Measurements from ENCODE around the gene PROP1. TPM values are rescaled to one million over a fixed set of nuclear protein-coding genes. Genes with fewer than 3 reads are reported as not detected.
"Not testable (repeated sequence)": the region's sequence is repeated elsewhere in the genome, so short reads cannot be mapped to it uniquely, and the experiment has no call there.

Gene PROP1
- total RNA-seq (not detected), polyA plus RNA-seq (not detected)
- long read RNA-seq, donor 1: 0 reads
- long read RNA-seq, donor 2: 0 reads
- long read RNA-seq, donor 3: 0 reads
- long read RNA-seq, donor 4: 0 reads
- long read RNA-seq, donor 5: 0 reads
- long read RNA-seq, donor 6: 0 reads
- long read RNA-seq, donor 7: 0 reads
- long read RNA-seq, donor 8: 0 reads
- long read RNA-seq, donor 9: 0 reads
- long read RNA-seq, donor 10: 0 reads

DNA sequence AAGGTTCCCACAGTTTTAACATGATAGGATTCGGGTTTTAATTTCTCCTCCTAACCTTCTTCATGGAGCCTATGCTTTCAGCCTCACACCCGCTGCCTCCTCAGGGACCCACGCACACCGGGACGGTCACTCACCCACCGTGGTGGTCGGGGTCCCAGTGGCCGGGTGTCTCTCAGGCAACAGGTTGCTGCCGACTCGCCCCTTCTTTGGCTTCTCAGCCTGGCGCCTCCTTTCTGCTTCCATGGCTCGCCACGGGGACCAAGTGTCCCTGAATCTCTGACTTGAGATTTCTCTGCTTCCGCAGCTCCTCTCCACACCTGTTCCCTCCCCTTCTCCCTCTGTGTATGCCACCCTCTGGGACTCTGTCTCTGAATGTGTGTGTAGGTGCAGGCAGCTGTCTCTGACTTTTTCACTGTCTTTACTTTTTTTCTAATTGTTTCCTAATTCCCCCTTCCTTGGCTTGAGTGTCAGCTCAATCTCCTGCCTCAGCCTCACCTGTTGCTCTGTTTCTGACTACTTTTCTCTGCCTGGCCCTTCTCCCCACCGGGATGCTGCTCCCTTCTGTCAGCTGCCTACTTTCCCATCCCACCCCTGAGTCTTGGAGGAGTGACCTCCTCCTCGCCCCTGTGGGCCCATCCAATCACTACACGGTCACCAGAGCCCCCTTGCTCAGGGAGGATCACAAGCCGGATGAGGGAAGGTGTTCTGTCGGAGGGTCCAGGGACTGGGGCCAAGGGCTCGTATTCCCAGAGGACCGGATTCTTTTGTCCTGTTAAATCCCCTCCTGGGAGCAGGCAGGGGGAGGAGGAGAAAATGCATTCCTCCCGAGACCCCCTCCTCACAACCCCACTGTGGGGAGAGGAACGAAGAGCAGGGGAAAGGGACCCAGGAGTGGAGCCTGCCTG lies at the start of gene PROP1:
TSS of gene PROP1 (minus strand) at position 552 of the 905 bp plus-strand sequence. CDS start at position 243, 309 bp downstream.
- Histone ChIP-seq H3K4me1 (replicated peaks in 1 of 2) (no peaks in the 10 kb centered on the region), H3K27ac (no peak within 1 kb of the TSS), H3K36me3 (replicated peaks in 1 of 2) (no peaks in the 10 kb centered on the region), H3K27me3 (peaks cover 3% of the 10 kb centered on the region), H3K9me3 (replicated peaks in 1 of 3) (no peaks in the 10 kb centered on the region), H3K4me3 (no peak within 1 kb of the TSS)
- no peak for DNase-seq
- intact Hi-C loops (cut with DNase I): no loop called here
- WGBS, 4 donors: 42 to 47% (median 45%) methylated on average over 23 of the region's 23 CpGs
- TF ChIP-seq, protein P1, sequence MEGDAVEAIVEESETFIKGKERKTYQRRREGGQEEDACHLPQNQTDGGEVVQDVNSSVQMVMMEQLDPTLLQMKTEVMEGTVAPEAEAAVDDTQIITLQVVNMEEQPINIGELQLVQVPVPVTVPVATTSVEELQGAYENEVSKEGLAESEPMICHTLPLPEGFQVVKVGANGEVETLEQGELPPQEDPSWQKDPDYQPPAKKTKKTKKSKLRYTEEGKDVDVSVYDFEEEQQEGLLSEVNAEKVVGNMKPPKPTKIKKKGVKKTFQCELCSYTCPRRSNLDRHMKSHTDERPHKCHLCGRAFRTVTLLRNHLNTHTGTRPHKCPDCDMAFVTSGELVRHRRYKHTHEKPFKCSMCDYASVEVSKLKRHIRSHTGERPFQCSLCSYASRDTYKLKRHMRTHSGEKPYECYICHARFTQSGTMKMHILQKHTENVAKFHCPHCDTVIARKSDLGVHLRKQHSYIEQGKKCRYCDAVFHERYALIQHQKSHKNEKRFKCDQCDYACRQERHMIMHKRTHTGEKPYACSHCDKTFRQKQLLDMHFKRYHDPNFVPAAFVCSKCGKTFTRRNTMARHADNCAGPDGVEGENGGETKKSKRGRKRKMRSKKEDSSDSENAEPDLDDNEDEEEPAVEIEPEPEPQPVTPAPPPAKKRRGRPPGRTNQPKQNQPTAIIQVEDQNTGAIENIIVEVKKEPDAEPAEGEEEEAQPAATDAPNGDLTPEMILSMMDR (IDR thresholded peaks at IDR 0.05): no peak
- no peak for TF ChIP-seq POLR2A (IDR thresholded peaks at IDR 0.05)

- 87 to 95% methylated on average over 5 to 6 of the region's 11 CpGs; no CpG with 5 or more reads in 2 of the 4 donors for WGBS, 4 donors
These were observed 23.5 kb upstream of the PROP1 start for GRCh38 chr5:178019379-178020030.

GRCh38 chr5:178012758-178013157 lies 16.7 kb upstream of the PROP1 start:
- H3K27ac ChIP-seq; H3K4me3 ChIP-seq; H3K4me1 ChIP-seq (replicated peaks in 1 of 2); H3K36me3 ChIP-seq (replicated peaks in 1 of 2); H3K9me3 ChIP-seq (replicated peaks in 1 of 3); intact Hi-C loops (cut with DNase I); DNase-seq; H3K27me3 ChIP-seq: not testable (repeated sequence)
- WGBS, 4 donors: 57 to 74% (median 64%) methylated on average over 2 of the region's 2 CpGs

More at GRCh38 chr5:178019379-178020030, 23.5 kb upstream of the PROP1 start:
- H3K9me3 ChIP-seq (replicated peaks in 1 of 3); H3K4me3 ChIP-seq; H3K4me1 ChIP-seq (replicated peaks in 1 of 2); H3K36me3 ChIP-seq (replicated peaks in 1 of 2); H3K27me3 ChIP-seq; intact Hi-C loops (cut with DNase I); DNase-seq; H3K27ac ChIP-seq: not testable (repeated sequence)

DNA sequence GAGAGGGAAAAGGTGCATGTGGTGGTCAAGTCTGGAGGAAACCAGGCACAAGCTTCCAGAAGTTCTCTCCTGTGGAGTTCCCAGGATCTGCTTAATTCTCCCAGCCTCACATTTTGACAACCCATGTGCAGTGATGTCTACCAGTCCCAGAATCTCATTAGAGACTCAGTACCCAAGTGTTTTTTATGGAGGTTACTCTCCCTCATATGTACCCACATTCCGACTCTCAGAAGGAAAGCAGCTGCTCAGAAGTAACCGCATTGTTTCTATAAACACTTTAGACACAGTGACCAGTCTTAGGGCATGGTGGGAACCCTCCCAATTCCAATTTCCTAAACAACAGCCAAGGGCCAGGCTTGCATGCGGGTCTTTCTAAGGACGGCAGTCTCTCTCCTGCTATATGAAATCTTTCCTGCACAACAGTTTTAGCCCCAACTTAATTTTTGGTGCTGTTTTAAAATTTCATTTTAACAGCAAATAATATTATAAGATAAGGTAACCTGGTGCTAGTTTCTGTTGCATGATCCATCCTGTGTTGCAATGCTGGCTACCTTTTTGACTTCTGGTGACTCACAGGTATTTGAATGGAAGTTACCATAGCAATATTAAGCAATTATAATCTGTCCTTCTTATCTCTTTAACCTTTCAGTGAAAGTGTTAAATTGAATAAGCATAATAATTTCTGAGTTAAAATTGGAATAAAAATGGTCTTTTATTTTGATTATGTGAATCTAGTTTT lies 15.9 kb upstream of the PROP1 start:
- intact Hi-C loops (cut with DNase I); H3K4me1 ChIP-seq (replicated peaks in 1 of 2); H3K4me3 ChIP-seq; H3K27me3 ChIP-seq; DNase-seq; H3K27ac ChIP-seq; H3K36me3 ChIP-seq (replicated peaks in 1 of 2); H3K9me3 ChIP-seq (replicated peaks in 1 of 3): not testable (repeated sequence)
- WGBS, 4 donors: 79 to 96% (median 86%) methylated on average over 4 of the region's 4 CpGs

GRCh38 chr5:178007272-178007671 lies 11.2 kb upstream of the PROP1 start:
- H3K27ac ChIP-seq; H3K4me1 ChIP-seq (replicated peaks in 1 of 2); intact Hi-C loops (cut with DNase I); DNase-seq; H3K9me3 ChIP-seq (replicated peaks in 1 of 3); H3K36me3 ChIP-seq (replicated peaks in 1 of 2); H3K27me3 ChIP-seq; H3K4me3 ChIP-seq: not testable (repeated sequence)
- 16 to 30% (median 26%) methylated on average over 5 to 24 of the region's 26 CpGs; no CpG with 5 or more reads in 1 of the 4 donors for WGBS, 4 donors

GRCh38 chr5:178006536-178007231 lies 10.6 kb upstream of the PROP1 start:
- intact Hi-C loops (cut with DNase I); H3K36me3 ChIP-seq (replicated peaks in 1 of 2); H3K9me3 ChIP-seq (replicated peaks in 1 of 3); H3K4me3 ChIP-seq; H3K4me1 ChIP-seq (replicated peaks in 1 of 2); H3K27me3 ChIP-seq: not testable (repeated sequence)
- 7 to 19% (median 9%) methylated on average over 9 to 41 of the region's 59 CpGs; no CpG with 5 or more reads in 1 of the 4 donors for WGBS, 4 donors
- H3K27ac ChIP-seq: peak overlapping the region in 1 of 5 donors; percentile 62
- DNase-seq: peak in 6 of 7 donors; percentile 8 to 68 (median 24)

DNA sequence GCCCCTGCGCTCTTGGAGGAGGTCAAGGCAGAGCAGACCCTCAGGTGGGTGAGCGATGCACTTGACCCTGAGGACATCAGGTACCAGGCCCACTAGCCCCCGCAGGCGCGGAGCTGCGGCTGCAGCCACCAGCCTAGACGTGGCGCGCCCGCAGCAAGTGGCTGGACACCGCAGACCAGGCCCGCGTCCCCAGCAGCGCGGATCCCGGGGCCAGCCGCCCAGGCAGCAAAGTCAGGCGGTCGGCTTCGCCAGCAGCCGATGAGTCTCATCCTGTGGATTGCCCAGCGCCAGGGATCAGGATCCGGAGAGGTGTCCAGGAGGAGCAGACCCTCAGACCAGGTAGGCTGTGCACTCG lies 10.1 kb upstream of the PROP1 start:
- H3K27ac ChIP-seq; H3K36me3 ChIP-seq (replicated peaks in 1 of 2); intact Hi-C loops (cut with DNase I); H3K27me3 ChIP-seq; H3K9me3 ChIP-seq (replicated peaks in 1 of 3); H3K4me1 ChIP-seq (replicated peaks in 1 of 2); H3K4me3 ChIP-seq; DNase-seq: not testable (repeated sequence)
- 57% methylated on average over 1 of the region's 24 CpGs; no CpG with 5 or more reads in 3 of the 4 donors for WGBS, 4 donors

Data from adrenal gland (tissue), 19 donors.